Measurements from ENCODE around the gene NTN4. TPM values are rescaled to one million over a fixed set of nuclear protein-coding genes. Genes with fewer than 3 reads are reported as not detected.

NTN4 gene
- total RNA-seq, 1 donor from 2014 or later, result 0.13 TPM

GRCh38 chr12:95796225-95796981 is 5.8 kb upstream of the NTN4 start:
- Mint-ChIP-seq H3K9me3 (ENCODE audit: unreplicated experiment) (no peaks in the 10 kb centered on the region), H3K4me1 (ENCODE audit: unreplicated experiment) (no peaks in the 10 kb centered on the region), H3K36me3 (ENCODE audit: low read depth, unreplicated experiment) (no peaks in the 10 kb centered on the region), H3K27me3 (ENCODE audit: unreplicated experiment) (peaks cover 10% of the 10 kb centered on the region), H3K27ac (ENCODE audit: unreplicated experiment) (no peak overlapping the region), H3K4me3 (ENCODE audit: unreplicated experiment) (no peak overlapping the region)
- DNase-seq (ENCODE audit: low spot score), result no peak
- no peak for TF ChIP-seq CTCF (IDR thresholded peaks at IDR 0.05; ENCODE audit: unreplicated experiment)

- H3K9me3 Mint-ChIP-seq (ENCODE audit: unreplicated experiment), result no peaks in the 10 kb centered on the region
- H3K4me3 Mint-ChIP-seq (ENCODE audit: unreplicated experiment), result peak overlapping the region; percentile 81
- TF ChIP-seq CTCF (IDR thresholded peaks at IDR 0.05; ENCODE audit: unreplicated experiment), result no peak
- peak; percentile 19 for DNase-seq (ENCODE audit: low spot score)
- H3K27me3 Mint-ChIP-seq (ENCODE audit: unreplicated experiment), result peaks cover 14% of the 10 kb centered on the region
- H3K27ac Mint-ChIP-seq (ENCODE audit: unreplicated experiment), result no peak overlapping the region
- H3K36me3 Mint-ChIP-seq (ENCODE audit: low read depth, unreplicated experiment), result no peaks in the 10 kb centered on the region
- H3K4me1 Mint-ChIP-seq (ENCODE audit: unreplicated experiment), result peaks cover 4% of the 10 kb centered on the region
Measured at GRCh38 chr12:95790917-95791849, 619 bp upstream of the NTN4 start.

- Mint-ChIP-seq H3K36me3 (ENCODE audit: low read depth, unreplicated experiment) (no peaks in the 10 kb centered on the region), H3K4me1 (ENCODE audit: unreplicated experiment) (peaks cover 4% of the 10 kb centered on the region), H3K9me3 (ENCODE audit: unreplicated experiment) (no peaks in the 10 kb centered on the region), H3K27me3 (ENCODE audit: unreplicated experiment) (peaks cover 14% of the 10 kb centered on the region), H3K4me3 (ENCODE audit: unreplicated experiment) (peak overlapping the region; percentile 82), H3K27ac (ENCODE audit: unreplicated experiment) (no peak overlapping the region)
- peak; percentile 18 for DNase-seq (ENCODE audit: low spot score)
- TF ChIP-seq CTCF (IDR thresholded peaks at IDR 0.05; ENCODE audit: unreplicated experiment), result no peak
Measured at GRCh38 chr12:95789126-95790032, 1.2 kb downstream of the NTN4 start.

- no peak overlapping the region for H3K27ac Mint-ChIP-seq (ENCODE audit: unreplicated experiment)
- peaks cover 13% of the 10 kb centered on the region for H3K27me3 Mint-ChIP-seq (ENCODE audit: unreplicated experiment)
- no peaks in the 10 kb centered on the region for H3K36me3 Mint-ChIP-seq (ENCODE audit: low read depth, unreplicated experiment)
- no peak for DNase-seq (ENCODE audit: low spot score)
- H3K9me3 Mint-ChIP-seq (ENCODE audit: unreplicated experiment), result no peaks in the 10 kb centered on the region
- H3K4me1 Mint-ChIP-seq (ENCODE audit: unreplicated experiment), result peaks cover 4% of the 10 kb centered on the region
- TF ChIP-seq CTCF (IDR thresholded peaks at IDR 0.05; ENCODE audit: unreplicated experiment), result no peak
- peak overlapping the region; percentile 67 for H3K4me3 Mint-ChIP-seq (ENCODE audit: unreplicated experiment)
Measured at GRCh38 chr12:95788637-95789036, 1.9 kb downstream of the NTN4 start.
